ENCODE results near the gene TIGD2.

Gene TIGD2

GRCh38 chr4:89156174-89156914 is 45.0 kb downstream of the TIGD2 start:
- Histone ChIP-seq H3K4me2 (ENCODE audit: low read length) (no peak overlapping the region), H3K9ac (ENCODE audit: low read length) (no peak overlapping the region), H3K36me3 (replicated peaks; ENCODE audit: low read depth, low read length) (no peaks in the 10 kb centered on the region), H3K27me3 (ENCODE audit: low read depth, low read length) (no peaks in the 10 kb centered on the region), H3K9me3 (ENCODE audit: insufficient read depth, low read length) (no peaks in the 10 kb centered on the region), H3K4me1 (ENCODE audit: low read length) (peaks cover 5% of the 10 kb centered on the region; the same call in 1 of the 2 replicates), H2AFZ (ENCODE audit: low read depth, low read length) (no peak overlapping the region), H3K79me2 (ENCODE audit: low read length) (no peaks in the 10 kb centered on the region), H3K27ac (ENCODE audit: low read length) (no peak overlapping the region), H4K20me1 (ENCODE audit: insufficient read depth, low read length) (no peaks in the 10 kb centered on the region), H3K4me3 (ENCODE audit: low read length) (no peak overlapping the region)
- TF ChIP-seq EZH2phosphoT487 (IDR thresholded peaks at IDR 0.05; ENCODE audit: low read depth), result no peak
- TF ChIP-seq CTCF (IDR thresholded peaks at IDR 0.05; ENCODE audit: low read depth, low read length), result no peak

GRCh38 chr4:89157488-89158024 is 46.2 kb downstream of the TIGD2 start:
- H3K36me3 ChIP-seq (replicated peaks; ENCODE audit: low read depth, low read length), result no peaks in the 10 kb centered on the region
- H3K4me3 ChIP-seq (ENCODE audit: low read length), result no peak overlapping the region
- no peak overlapping the region for H3K9ac ChIP-seq (ENCODE audit: low read length)
- H2AFZ ChIP-seq (ENCODE audit: low read depth, low read length), result no peak overlapping the region
- no peaks in the 10 kb centered on the region for H4K20me1 ChIP-seq (ENCODE audit: insufficient read depth, low read length)
- H3K27ac ChIP-seq (ENCODE audit: low read length), result no peak overlapping the region
- H3K79me2 ChIP-seq (ENCODE audit: low read length), result no peaks in the 10 kb centered on the region
- no peak overlapping the region for H3K4me2 ChIP-seq (ENCODE audit: low read length)
- no peaks in the 10 kb centered on the region for H3K9me3 ChIP-seq (ENCODE audit: insufficient read depth, low read length)
- TF ChIP-seq EZH2phosphoT487 (IDR thresholded peaks at IDR 0.05; ENCODE audit: low read depth) (no peak), CTCF (IDR thresholded peaks at IDR 0.05; ENCODE audit: low read depth, low read length) (no peak)
- peaks cover 5% of the 10 kb centered on the region; the same call in 1 of the 2 replicates for H3K4me1 ChIP-seq (ENCODE audit: low read length)
- H3K27me3 ChIP-seq (ENCODE audit: low read depth, low read length), result no peaks in the 10 kb centered on the region

- H3K4me2 ChIP-seq (ENCODE audit: low read length), result peak overlapping the region; percentile 43
Measured at GRCh38 chr4:89158884-89159503, 47.7 kb downstream of the TIGD2 start.

More at GRCh38 chr4:89158884-89159503, 47.7 kb downstream of the TIGD2 start:
- Histone ChIP-seq H3K36me3 (replicated peaks; ENCODE audit: low read depth, low read length) (no peaks in the 10 kb centered on the region), H3K4me1 (ENCODE audit: low read length) (peaks cover 5% of the 10 kb centered on the region; the same call in 1 of the 2 replicates), H2AFZ (ENCODE audit: low read depth, low read length) (peak overlapping the region; percentile 71), H3K79me2 (ENCODE audit: low read length) (no peaks in the 10 kb centered on the region), H3K9me3 (ENCODE audit: insufficient read depth, low read length) (no peaks in the 10 kb centered on the region), H4K20me1 (ENCODE audit: insufficient read depth, low read length) (no peaks in the 10 kb centered on the region), H3K4me3 (ENCODE audit: low read length) (peak overlapping the region; percentile 40), H3K9ac (ENCODE audit: low read length) (peak overlapping the region; percentile 26), H3K27ac (ENCODE audit: low read length) (no peak overlapping the region), H3K27me3 (ENCODE audit: low read depth, low read length) (no peaks in the 10 kb centered on the region)
- TF ChIP-seq CTCF (IDR thresholded peaks at IDR 0.05; ENCODE audit: low read depth, low read length), result peak; percentile 81
- no peak for TF ChIP-seq EZH2phosphoT487 (IDR thresholded peaks at IDR 0.05; ENCODE audit: low read depth)

All from OCI-LY3 (cell line).